NCI-H1694 (cell line): ENCODE results near the gene ADGRL3.
A peak's percentile ranks its signal among the peaks of the same experiment; 100 is the strongest.
"Not testable (repeated sequence)": the region's sequence is repeated elsewhere in the genome, so short reads cannot be mapped to it uniquely, and the experiment has no call there.

Experiments used
- DNase-seq: peaks from one replicate; lab custom pipeline; 2025; lab: John Stamatoyannopoulos, UW

ADGRL3 gene

DNA sequence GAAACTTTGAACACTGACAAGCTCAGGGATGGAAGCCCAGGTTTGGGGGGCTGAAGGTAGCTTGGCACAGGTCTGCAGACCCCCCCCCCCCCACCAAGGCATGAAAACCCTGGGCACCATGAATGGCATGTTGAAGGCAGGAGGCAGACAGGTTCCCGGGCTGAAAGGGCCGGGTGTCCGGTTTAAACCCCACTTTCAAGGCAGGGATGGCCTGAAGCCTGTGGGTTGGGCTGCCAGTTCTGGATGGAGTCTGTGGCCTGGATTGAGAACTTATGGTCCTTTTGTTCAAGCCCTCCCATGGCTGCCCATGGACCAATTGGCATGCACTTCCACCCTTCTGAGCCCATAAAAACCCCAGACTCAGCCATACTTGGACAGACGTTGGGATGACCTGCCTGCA lies 616.9 kb downstream of the ADGRL3 start:
- DNase-seq = no peak

DNA sequence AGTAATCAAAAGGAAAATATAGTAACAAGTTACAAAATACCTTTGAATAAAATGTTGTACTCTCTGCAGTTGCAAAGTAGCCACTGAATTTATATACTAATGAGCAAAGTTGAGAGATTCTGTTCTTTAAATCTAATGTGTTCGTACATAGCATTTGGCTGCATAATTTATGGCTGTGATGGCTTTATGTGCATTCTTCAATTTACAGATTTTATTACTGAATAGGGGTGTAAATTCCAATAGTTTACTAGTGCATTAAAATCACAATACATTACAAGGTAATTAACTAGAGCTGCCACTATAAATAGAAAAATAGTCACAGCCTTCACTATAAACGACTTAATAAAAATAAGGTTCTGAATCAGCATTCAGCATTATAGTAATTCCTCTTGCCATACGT lies 620.0 kb downstream of the ADGRL3 start:
- no peak for DNase-seq

DNA sequence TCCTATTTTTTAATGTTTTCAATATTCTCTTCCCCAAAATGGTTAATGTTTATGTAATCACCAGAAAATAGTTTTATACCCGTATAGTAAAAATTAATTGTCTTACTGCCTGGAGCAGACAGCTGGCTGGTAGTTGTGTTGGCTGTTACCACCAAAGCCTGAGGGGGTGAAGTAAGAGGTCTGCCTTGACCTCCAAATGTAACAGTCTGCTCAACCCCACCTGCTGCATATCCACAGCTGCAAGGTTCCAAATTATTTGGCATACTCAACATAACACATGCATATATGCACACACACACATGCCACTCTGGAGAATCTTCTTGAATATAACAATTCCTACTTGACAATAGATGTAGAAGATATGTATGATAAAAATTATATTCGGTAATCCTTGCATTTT lies 624.3 kb downstream of the ADGRL3 start:
- no peak for DNase-seq

DNA sequence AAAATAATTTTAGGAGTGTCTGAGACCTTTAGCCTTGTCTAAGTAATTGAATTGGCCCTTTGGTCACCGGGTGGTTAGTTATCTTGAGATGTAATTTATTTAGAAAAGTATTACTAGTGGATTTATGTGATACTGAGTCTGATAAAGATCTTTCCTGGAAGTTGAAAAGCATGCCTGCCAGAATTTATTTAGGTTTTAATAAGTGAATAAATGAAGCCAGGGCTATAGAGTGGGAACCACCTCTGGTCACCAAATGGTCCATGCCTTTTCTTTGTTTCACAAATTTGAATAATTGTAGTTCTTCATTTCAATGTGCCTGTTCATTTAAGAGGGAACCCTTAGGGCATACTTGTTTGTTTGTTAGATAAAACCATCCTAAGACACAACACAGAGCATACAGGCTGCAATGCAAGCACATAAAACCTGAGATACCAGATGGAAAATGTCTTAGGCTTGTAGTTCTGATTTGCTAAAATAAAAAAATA lies 627.8 kb downstream of the ADGRL3 start:
- no peak for DNase-seq

DNA sequence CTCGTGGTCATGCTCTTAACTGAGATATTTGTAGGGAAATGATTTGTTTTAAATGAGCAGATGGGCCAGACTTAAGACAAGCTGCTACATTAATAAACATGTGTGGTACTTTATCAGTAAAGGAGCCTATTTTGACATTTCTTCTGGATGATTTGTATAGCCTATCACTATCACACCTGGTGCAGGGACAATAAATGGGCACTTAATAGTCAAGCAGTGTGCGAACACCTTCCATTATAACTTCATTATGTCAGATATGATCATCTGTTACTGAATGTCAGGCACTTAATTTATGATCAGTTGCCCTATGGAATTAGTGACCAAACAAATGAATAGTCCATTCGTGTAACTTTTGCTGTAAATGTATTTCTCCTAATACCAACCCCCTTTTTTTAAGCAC lies 628.8 kb downstream of the ADGRL3 start:
- peak; percentile 15 for DNase-seq

DNA sequence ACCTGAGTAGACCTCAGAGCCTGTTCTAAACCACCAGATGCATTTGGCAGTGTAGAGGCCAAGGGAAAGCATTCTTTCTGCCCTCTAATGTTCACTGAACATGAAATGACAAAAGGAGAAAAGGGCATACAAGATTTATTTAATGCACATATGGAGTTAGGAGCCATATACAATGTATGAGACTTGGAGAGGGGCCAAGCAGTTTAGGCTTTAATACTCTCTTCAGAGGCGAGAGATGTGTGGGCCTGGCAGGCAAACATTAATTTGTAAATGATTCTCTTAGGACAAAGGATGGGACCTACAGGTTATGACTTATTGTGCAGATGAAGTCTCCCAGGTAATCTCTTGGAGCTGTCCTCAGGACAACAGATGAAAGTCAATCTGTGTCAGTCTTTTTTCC lies 631.9 kb downstream of the ADGRL3 start:
- no peak for DNase-seq

DNA sequence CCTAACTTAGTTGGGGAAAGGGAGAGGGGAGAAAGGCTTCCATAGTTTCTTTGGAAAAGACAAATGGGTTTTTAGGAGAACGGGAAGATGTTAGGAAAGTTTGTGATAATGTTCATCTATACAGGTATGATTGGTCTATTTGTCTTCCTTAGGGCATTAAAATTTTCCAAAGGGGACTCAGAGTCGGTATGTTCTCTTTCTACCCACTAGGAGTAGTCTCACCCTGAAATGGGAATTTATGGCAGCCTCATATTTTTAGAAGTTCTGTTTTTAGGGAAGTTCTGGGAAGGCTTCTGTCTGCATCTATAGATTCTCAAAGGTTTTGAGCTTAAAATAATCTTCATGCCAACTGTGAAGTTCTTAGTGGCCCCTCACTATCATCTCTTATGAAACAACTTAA lies 637.3 kb downstream of the ADGRL3 start:
- DNase-seq = no peak

DNA sequence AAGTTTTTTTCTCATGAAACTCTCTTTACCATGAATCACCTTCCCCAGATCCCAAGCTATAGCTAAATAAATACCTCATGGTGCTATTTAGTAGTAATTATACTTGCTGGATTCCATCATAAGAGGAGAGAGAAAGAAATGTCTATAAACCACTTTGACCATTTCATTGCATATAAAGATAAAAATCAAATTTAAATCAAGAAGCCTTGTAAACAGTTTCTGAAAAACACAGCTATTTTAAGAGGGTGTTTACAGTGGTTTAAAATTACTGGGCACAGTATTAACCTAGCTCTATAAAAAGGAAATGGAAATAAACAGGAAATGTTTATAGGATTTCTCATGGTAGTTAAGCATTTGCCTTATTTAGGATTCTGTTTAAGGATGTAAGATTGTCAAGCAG lies 637.9 kb downstream of the ADGRL3 start:
- no peak for DNase-seq

DNA sequence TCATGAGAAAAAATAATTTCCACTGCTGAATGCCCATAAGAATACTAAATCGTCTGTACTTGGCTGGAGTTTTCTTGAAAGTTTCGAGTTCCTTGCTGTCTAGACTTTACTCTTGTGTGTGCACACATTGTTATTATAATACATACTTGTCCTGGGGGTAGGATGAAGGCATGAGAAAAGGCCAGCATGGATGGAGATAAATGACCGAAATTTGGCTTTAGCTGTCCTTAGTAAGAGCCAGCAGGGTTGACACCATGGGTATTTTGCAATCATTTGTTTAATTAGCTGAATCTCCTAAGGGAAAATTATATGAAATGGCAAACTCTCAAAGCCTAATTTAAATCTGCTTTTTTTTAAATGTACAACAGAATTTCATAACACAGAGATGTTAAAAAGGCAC lies 641.6 kb downstream of the ADGRL3 start:
- no peak for DNase-seq

DNA sequence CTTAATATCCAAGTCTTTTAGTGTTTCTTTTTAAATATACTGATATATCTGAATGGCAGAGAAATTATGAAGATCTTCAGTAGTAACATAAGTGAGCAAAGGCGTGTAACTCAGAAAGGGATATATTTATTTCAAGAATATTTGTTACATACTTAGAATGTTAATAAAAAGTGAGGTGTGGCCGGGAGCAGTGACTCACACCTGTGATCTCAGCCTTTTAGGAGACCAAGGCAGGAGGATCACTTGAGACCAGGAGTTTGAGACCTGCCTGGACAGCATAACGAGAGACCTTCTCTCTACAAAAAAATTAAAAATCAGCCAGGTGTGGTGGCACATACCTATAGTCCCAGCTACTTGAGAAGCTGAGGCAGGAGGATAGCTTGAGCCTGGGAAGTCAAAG lies 651.0 kb downstream of the ADGRL3 start:
- no peak for DNase-seq

DNA sequence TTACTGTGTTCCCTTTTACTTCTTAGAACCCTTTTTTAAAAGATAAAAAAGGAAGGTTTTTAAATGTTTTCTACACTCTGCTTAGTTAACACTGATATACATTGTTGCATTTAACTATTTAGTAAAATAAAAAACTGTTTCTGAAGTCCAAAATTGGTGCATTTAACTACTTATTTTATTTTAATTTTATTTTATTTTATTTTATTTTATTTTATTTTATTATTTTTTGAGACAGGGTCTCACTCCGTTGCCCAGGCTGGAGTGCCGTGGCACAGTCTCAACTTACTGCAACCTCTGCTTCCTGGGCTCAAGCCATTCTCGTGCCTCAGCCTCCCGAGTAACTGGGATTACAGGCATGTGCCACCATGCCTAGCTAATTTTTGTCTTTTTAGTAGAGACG lies 652.0 kb downstream of the ADGRL3 start:
- not testable (repeated sequence) for DNase-seq

DNA sequence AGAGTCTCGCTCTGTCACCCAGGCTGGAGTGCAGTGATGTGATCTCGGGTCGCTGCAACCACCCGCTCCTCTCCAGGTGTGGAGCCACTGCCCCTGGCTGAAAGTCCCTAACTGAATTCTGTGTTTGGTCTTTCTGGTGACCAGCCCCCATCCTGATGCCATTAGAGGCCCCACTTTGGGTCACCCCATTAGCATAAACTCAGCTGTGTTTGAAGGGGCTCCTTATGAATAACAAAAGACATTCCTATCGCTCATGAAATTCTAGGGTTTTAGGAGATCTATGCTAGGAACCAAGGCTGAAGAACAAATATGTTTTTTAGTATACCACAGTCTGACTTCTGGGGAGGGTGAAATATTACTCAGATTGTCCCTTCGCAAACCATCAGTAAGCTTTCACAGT lies 652.9 kb downstream of the ADGRL3 start:
- DNase-seq = no peak

DNA sequence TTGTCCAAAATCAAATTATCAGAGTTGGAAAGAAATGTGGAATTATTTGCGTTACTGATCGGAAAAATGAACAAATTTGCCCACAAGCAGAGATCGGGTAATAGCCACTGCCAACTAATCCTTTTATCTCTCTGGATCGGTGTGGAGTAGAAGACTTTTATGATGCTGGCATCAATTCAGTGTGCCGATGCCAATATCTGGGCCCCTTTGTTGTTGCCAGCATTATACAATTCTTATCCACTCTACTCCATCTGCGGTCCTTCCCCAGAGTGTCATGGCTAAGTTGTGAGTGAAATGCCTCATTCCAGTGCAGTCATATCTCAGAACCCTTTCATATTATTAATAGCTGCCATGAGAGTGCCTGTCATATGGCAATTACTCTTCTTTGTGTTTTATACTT lies 660.2 kb downstream of the ADGRL3 start:
- no peak for DNase-seq

DNA sequence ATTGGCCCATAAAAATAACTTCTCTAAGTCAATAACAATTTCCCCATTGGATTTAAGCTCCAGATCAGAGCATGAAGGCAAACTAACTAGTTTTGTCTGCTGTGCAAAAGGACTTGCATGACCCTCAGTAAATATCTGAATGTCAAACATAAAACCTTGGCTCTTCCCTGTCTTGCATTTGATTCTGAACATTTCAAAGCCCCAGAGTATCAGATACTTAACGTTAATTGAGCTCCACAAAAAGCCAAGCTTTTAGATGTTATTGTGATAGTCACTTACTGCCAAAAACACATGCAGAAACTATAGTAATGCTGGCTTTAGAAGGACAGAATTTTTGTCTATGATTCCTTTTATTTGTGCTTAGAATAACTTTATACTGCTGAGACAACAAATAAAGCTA lies 664.2 kb downstream of the ADGRL3 start:
- DNase-seq = no peak

DNA sequence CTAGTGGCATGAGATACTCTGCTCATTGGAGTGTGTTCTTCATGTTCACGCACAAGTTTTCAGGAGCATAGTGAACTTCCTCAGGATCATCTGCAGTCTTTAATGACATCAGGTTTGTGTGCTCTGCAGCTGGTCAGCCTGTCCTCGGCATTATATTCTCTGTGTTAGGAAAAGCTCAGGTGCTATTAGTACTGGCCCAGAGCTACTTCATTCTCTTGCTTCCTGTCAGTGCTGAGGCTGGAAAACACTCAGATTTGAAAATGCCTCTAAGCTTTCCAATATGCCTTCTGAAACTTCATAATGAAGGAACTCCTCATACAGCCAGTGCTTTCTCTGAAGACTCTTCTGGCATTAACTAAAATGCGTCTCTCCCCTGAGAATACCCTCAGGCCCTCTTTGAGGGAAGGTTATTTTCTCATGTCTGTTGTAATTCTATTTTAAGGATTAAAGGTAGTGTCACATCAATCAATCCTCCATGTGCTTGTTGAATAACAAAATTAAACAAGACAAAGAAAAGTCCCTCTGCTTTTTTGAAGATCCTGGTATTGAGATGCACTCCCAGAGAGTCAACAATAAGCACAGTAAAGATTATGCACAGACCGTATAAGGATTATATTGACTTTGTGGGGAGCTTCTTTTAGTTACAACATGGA lies 666.4 kb downstream of the ADGRL3 start:
- no peak for DNase-seq

DNA sequence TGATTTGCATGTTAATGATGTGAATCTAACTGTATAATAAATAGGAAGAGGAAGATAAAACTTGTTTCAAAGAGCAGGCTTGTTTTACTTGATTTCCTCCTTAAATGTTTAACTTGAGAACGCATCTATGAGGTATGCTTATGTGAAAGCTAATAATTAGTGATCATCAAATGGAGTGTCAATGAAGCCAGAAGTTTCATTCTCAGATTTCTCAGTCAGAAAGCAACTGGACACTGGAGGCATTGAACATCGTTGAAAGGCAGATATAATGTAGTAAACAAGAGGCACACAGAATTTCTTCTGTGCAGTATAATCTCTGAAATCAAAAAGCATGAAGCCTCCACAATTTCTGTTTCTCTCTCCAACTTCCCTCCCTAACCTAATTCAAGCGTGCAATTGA lies 672.9 kb downstream of the ADGRL3 start:
- no peak for DNase-seq

DNA sequence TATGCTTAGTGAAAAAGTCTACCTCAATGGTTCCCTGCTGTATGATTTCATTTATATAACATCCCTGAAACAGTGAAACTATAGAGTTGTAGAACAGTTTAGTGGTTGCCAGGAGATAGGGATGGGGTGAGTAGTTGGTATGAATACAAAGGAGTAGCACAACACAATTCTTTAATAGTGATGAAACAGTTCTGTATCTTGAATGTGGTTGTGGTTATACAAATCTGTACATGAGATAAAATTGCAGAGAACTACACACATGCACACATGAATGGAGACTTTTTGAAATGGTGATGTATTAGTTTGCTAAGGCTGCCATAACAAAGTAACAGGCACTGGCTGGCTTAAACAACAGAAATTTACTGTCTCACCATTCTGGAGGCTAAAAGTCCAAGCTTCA lies 677.1 kb downstream of the ADGRL3 start:
- no peak for DNase-seq

DNA sequence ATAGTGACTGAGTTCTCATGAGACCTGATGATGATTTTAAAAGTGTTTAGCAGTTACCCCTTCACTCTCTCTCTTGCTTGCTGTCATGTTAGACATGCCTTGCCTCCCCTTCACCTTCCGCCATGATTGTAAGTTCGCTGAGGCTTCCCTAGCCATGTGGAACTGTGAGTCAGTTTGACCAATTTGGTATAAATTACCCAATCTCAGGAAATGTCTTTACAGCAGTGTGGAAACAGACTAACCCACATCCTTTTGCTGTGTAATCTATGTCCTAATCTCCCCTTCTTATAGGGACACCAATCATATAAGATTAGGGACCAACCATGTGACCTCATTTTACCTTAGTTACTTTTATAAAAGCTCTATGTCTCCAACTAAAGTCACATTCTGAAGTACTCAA lies 677.8 kb downstream of the ADGRL3 start:
- no peak for DNase-seq

DNA sequence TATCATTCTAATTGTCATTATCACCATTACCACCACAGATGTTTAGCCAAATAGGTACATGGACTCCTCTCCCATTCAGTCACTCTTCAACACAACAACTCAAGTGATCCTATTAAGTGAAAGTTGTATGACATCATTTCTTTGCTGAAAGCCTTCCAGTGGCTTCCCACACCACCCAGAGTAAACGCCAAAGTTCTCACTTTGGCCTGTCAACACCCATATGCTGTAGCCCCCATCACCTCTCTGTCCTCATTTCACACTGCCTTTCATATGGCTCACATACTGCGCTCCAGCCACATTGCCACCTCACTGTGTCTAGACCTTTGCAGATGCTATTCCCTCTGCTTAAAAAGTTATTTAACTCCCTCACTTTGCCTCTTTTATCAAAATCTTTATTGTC lies 682.3 kb downstream of the ADGRL3 start:
- DNase-seq = no peak

DNA sequence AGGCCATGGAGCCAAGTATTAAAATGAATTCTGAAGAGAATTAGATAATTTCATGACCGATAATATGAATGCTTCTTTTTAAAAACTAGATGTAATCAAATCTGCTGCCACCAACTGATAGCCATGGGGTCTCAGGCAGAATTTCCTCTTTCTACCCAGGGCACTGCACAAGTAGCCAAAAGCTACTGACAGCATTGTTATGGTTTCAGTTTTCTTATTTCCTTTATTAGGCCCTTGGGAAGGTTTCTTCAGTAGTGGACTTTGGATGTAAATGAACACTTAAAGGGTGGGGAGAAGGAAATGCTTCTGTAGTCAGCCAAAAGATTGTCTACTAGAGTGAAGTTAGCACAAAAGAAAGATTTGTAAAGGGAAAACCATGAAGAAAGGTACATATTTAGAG lies 686.0 kb downstream of the ADGRL3 start:
- DNase-seq = no peak

DNA sequence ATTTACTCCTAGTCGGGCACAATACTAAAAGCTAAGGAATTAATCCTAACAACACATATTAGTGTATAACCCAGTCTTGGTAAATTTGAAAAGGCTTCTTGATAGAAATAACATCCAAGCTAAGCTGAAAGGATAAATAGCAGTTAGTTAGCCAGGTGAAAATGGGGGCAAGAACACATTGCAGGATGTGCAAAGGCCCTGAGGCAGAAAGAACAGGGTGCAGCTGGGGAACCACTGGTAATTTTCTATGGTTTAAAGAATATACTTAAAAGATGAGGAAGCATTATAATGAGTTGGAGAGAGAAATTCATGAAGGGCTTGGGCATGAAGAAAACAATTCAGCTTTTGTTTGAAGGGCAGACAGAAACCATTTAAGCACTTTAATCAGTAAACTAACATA lies 689.0 kb downstream of the ADGRL3 start:
- no peak for DNase-seq

DNA sequence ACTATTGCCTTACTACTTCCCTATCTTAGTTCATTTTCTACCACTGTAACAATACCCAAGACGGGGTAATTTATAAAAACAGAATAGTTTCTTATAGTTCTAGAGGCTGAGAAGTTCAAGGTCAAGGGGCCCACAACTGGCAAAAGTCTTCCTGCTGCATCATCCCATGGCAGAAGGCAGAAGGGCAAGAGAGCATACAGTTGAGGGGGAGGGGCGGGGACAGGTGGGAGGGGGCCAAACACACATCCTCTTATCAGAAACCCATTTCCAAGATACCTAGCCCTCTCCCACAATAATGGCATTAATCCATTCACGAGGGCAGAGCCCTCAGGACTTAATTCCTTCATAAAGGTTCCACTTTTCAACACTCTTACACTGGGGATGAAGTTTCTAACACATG lies 690.2 kb downstream of the ADGRL3 start:
- DNase-seq = no peak

DNA sequence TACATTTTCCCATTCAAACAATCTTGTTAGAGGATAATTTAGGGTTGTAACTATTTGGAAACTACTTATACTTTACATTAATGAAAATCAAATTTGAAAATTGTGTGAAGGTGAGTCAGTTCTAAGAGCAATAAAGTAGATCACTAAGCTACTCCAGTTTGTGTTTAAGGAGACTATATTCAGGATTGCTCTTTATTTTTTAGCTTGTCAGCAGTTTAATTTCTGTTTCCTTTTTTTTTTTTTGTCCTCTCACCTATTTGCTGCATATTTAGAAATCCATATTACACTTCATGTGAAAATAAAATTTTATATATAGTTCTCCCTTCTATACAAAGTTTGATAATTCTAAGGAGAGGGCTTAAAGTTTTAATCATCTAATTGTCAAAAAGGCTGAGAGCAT lies 691.8 kb downstream of the ADGRL3 start:
- DNase-seq = no peak

DNA sequence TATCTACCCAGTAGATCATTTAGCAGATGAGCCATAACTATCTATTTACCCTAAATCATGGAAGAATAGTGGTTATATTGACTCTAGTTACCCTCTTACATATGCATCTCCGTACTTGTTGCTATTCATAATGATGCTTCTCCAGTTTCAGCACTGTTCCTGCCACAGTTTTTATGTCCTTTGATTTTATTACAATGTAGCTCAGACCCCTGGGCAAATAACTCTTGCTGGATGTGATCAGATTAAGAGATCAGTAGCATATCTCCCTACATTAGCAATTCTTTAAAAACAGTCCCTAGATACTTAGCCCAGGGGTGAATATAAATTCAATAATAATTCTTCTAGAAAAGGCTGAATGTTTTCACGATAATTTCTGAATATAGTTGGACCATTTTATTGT lies 696.5 kb downstream of the ADGRL3 start:
- no peak for DNase-seq

DNA sequence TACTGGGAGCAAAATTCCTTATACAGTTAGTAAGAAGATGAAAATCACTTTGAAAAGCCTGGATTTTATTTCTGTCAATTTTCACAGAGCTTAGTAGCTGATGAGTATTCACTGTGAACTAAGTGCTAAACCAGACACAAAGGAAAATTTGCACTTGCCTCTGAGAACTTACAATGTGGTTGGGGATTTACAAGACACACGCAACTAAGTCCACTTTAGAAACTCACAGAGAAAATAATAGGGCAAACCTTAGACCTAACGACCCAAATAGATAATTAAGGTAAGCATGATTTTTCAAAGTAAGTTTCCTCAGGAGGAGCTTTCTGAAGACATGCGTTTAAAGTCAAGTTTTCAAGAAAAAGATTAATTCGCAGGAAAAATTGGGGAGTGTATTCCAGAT lies 708.9 kb downstream of the ADGRL3 start:
- no peak for DNase-seq
